Measurements from ENCODE around the gene PLTP. TPM values are rescaled to one million over a fixed set of nuclear protein-coding genes. Genes with fewer than 3 reads are reported as not detected.

The PLTP gene
- total and polyA plus RNA-seq, 2 of the 13 experiments (the other 11 are each of a cell fraction or from before 2014, with no cell fraction given) = 16.9 to 28.6 TPM

DNA sequence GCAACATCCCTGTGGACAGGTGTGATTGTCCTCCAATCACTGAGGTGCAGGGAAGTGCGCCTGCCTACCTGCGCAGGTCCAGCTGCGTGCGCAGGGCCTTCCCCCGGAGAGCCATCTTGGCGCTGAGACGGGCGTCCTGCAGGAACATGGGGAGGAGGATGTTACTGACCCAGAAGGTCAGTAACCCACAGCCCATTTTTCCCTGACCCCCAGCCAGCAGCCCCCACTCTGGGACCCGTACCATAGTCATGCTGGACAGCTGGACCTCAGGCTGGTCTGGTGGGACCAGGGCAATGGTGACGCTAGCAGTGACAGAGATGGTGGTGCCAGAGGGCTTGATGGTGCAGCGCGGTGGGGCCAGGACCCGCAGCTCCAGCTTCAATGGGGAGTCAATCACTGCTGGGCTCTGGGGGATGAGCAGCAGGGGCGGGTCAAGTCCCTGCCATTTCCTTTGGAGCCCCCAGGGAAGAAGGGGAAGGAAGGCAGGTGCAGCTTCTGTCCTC is 9.7 kb downstream of the PLTP start (continued):
- TF ChIP-seq ZUFSP (CRISPR knock-in tag; IDR thresholded peaks at IDR 0.05; ENCODE audit: borderline replicate concordance) (0 out of 2 replicates have a peak, but pooled peaks have one; percentile 9), KDM5A (IDR thresholded peaks at IDR 0.05; ENCODE audit: borderline replicate concordance, low read length) (no peak), RBFOX2 (IDR thresholded peaks at IDR 0.05; ENCODE audit: low read depth, low read length) (peak; percentile 58), NRL (CRISPR knock-in tag; IDR thresholded peaks at IDR 0.05; ENCODE audit: borderline replicate concordance) (peak; percentile 75; the same call in 1 of the 2 replicates), AGO2 (optimal IDR thresholded peaks at IDR 0.05; ENCODE audit: low read depth, low read length) (peak; percentile 93), CBX5 (CRISPR knock-in tag; IDR thresholded peaks at IDR 0.05; ENCODE audit: borderline replicate concordance) (no peak), JUNB (CRISPR knock-in tag; IDR thresholded peaks at IDR 0.05; ENCODE audit: borderline replicate concordance) (no peak), ZBTB7A (CRISPR knock-in tag; IDR thresholded peaks at IDR 0.05) (0 out of 2 replicates have a peak, but pooled peaks have one; percentile 25), ZNF570 (CRISPR knock-in tag; IDR thresholded peaks at IDR 0.05; ENCODE audit: borderline replicate concordance) (no peak), ZC3H4 (CRISPR knock-in tag; IDR thresholded peaks at IDR 0.05; ENCODE audit: borderline replicate concordance) (peak; percentile 19; the same call in 1 of the 2 replicates), ZNF674 (CRISPR knock-in tag; IDR thresholded peaks at IDR 0.05; ENCODE audit: low read depth) (no peak), SMAD1 (CRISPR knock-in tag; IDR thresholded peaks at IDR 0.05; ENCODE audit: borderline replicate concordance, low read depth) (0 out of 2 replicates have a peak, but pooled peaks have one; percentile 62), REST (IDR thresholded peaks at IDR 0.05; ENCODE audit: borderline replicate concordance in 1 of 2, low read depth in 1 of 2, low read length in 2 of 2) (no peak)
- TF ChIP-seq, protein P1, sequence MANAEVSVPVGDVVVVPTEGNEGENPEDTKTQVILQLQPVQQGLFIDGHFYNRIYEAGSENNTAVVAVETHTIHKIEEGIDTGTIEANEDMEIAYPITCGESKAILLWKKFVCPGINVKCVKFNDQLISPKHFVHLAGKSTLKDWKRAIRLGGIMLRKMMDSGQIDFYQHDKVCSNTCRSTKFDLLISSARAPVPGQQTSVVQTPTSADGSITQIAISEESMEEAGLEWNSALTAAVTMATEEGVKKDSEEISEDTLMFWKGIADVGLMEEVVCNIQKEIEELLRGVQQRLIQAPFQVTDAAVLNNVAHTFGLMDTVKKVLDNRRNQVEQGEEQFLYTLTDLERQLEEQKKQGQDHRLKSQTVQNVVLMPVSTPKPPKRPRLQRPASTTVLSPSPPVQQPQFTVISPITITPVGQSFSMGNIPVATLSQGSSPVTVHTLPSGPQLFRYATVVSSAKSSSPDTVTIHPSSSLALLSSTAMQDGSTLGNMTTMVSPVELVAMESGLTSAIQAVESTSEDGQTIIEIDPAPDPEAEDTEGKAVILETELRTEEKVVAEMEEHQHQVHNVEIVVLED (CRISPR knock-in tag; IDR thresholded peaks at IDR 0.05; ENCODE audit: borderline replicate concordance) = no peak
- TF ChIP-seq, protein P2, sequence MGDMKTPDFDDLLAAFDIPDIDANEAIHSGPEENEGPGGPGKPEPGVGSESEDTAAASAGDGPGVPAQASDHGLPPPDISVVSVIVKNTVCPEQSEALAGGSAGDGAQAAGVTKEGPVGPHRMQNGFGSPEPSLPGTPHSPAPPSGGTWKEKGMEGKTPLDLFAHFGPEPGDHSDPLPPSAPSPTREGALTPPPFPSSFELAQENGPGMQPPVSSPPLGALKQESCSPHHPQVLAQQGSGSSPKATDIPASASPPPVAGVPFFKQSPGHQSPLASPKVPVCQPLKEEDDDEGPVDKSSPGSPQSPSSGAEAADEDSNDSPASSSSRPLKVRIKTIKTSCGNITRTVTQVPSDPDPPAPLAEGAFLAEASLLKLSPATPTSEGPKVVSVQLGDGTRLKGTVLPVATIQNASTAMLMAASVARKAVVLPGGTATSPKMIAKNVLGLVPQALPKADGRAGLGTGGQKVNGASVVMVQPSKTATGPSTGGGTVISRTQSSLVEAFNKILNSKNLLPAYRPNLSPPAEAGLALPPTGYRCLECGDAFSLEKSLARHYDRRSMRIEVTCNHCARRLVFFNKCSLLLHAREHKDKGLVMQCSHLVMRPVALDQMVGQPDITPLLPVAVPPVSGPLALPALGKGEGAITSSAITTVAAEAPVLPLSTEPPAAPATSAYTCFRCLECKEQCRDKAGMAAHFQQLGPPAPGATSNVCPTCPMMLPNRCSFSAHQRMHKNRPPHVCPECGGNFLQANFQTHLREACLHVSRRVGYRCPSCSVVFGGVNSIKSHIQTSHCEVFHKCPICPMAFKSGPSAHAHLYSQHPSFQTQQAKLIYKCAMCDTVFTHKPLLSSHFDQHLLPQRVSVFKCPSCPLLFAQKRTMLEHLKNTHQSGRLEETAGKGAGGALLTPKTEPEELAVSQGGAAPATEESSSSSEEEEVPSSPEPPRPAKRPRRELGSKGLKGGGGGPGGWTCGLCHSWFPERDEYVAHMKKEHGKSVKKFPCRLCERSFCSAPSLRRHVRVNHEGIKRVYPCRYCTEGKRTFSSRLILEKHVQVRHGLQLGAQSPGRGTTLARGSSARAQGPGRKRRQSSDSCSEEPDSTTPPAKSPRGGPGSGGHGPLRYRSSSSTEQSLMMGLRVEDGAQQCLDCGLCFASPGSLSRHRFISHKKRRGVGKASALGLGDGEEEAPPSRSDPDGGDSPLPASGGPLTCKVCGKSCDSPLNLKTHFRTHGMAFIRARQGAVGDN (CRISPR knock-in tag; IDR thresholded peaks at IDR 0.05) = peak; percentile 27

All from HepG2 (cell line).